ENCODE measurements around the gene TPST2.
A peak's percentile ranks its signal among the peaks of the same experiment; 100 is the strongest.

The TPST2 gene

DNA sequence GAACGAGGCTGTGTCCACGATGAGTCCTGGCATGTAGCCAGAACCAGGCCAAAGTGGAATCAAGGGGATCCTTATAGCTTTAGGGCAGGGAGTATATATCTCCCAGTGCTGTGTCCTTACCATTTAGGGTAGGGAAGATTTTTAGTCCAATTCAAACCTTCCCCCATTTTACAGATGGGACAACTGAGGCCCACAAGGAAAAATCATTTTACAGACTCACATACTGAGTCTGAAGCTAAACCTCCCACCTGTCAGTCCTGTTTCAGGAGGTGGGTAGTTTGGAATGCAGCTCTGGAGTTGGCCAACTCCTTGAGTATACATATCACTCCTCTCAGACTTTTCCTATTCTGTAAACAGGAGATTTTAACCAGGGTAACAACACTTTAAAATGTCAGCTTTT is 44.5 kb downstream of the TPST2 start:
- no peaks in the 10 kb centered on the region for H3K27me3 ChIP-seq (ENCODE audit: insufficient read depth, low read length, poor library complexity)
- no peak overlapping the region for H3K4me3 ChIP-seq (ENCODE audit: low read depth in 1 of 2, low read length in 2 of 2)
- peaks cover 8% of the 10 kb centered on the region; the same call in 1 of the 2 replicates for H4K20me1 ChIP-seq (ENCODE audit: insufficient read depth, low read length)
- DNase-seq = no peak
- H3K4me1 ChIP-seq (ENCODE audit: insufficient read depth, low read length) = no peaks in the 10 kb centered on the region
- no peak overlapping the region for H2AFZ ChIP-seq (ENCODE audit: low read depth, low read length)
- ATAC-seq (ENCODE audit: insufficient read depth, low read depth) = no peak
- no peak overlapping the region for H3K27ac ChIP-seq (ENCODE audit: low read length)
- H3K9ac ChIP-seq (ENCODE audit: low read depth, low read length) = no peak overlapping the region
- peaks cover 8% of the 10 kb centered on the region for H3K36me3 ChIP-seq (ENCODE audit: insufficient read depth, low read length)
- H3K9me3 ChIP-seq (ENCODE audit: insufficient read depth, low read length, severe bottlenecking) = no peaks in the 10 kb centered on the region
- TF ChIP-seq, protein P1, sequence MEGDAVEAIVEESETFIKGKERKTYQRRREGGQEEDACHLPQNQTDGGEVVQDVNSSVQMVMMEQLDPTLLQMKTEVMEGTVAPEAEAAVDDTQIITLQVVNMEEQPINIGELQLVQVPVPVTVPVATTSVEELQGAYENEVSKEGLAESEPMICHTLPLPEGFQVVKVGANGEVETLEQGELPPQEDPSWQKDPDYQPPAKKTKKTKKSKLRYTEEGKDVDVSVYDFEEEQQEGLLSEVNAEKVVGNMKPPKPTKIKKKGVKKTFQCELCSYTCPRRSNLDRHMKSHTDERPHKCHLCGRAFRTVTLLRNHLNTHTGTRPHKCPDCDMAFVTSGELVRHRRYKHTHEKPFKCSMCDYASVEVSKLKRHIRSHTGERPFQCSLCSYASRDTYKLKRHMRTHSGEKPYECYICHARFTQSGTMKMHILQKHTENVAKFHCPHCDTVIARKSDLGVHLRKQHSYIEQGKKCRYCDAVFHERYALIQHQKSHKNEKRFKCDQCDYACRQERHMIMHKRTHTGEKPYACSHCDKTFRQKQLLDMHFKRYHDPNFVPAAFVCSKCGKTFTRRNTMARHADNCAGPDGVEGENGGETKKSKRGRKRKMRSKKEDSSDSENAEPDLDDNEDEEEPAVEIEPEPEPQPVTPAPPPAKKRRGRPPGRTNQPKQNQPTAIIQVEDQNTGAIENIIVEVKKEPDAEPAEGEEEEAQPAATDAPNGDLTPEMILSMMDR (IDR thresholded peaks at IDR 0.05; ENCODE audit: borderline replicate concordance, extremely low read depth, low read length, poor library complexity, severe bottlenecking) = no peak
- TF ChIP-seq EZH2 (IDR thresholded peaks at IDR 0.05; ENCODE audit: borderline replicate concordance, low read depth, low read length, severe bottlenecking) = no peak
- no peaks in the 10 kb centered on the region for H3K79me2 ChIP-seq (ENCODE audit: insufficient read depth, low read length)
- no peak overlapping the region for H3K4me2 ChIP-seq (ENCODE audit: insufficient read depth, low read length)

DNA sequence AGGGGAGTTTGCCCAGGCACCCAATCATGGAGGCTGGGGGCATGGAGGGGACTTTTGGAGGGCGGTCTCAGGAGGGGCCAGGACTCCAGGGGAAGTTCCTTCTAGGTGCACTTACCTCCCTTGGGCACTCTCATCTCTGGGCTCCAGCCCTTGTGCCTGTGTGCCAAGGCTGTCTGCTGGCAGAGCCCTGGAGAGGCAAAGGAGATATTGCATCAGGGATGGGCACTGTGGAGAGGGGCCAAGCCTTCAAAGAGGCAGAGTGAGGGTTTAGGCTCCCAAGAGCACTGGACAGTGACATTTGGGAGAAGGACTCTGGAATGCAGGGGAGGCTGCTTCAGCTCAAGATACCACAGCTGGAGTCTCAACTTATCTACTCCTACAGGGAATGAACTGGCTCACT is 45.4 kb downstream of the TPST2 start:
- ATAC-seq (ENCODE audit: insufficient read depth, low read depth) = no peak
- DNase-seq = no peak
- Histone ChIP-seq H3K9me3 (ENCODE audit: insufficient read depth, low read length, severe bottlenecking) (no peaks in the 10 kb centered on the region), H4K20me1 (ENCODE audit: insufficient read depth, low read length) (peaks cover 7% of the 10 kb centered on the region; the same call in 1 of the 2 replicates), H3K9ac (ENCODE audit: low read depth, low read length) (no peak overlapping the region), H3K36me3 (ENCODE audit: insufficient read depth, low read length) (peaks cover 14% of the 10 kb centered on the region), H3K79me2 (ENCODE audit: insufficient read depth, low read length) (no peaks in the 10 kb centered on the region), H3K4me2 (ENCODE audit: insufficient read depth, low read length) (no peak overlapping the region), H3K4me3 (ENCODE audit: low read depth in 1 of 2, low read length in 2 of 2) (no peak overlapping the region), H2AFZ (ENCODE audit: low read depth, low read length) (no peak overlapping the region), H3K4me1 (ENCODE audit: insufficient read depth, low read length) (no peaks in the 10 kb centered on the region), H3K27me3 (ENCODE audit: insufficient read depth, low read length, poor library complexity) (no peaks in the 10 kb centered on the region), H3K27ac (ENCODE audit: low read length) (no peak overlapping the region)
- TF ChIP-seq, protein P1 (IDR thresholded peaks at IDR 0.05; ENCODE audit: borderline replicate concordance, extremely low read depth, low read length, poor library complexity, severe bottlenecking) = no peak
- no peak for TF ChIP-seq EZH2 (IDR thresholded peaks at IDR 0.05; ENCODE audit: borderline replicate concordance, low read depth, low read length, severe bottlenecking)

DNA sequence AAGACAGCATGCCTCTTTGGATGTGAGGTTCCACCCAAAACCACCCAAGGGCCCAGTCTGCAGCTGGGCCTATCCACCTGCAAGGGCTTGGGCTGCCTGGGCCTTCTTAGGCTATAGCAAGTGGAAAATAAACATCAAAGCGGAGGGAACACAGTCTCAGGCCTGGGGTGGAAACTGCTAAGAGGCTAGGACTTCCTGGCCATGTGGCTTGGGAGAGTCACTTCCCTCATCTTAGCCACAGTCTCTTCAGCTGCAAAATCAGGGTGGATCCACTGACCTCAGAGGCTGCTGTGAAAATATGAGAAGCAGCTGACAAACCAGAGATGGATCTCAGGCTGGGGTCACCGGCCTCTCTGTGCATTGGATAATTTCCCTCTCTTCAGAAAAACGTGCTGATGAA is 47.1 kb downstream of the TPST2 start:
- no peaks in the 10 kb centered on the region for H3K4me1 ChIP-seq (ENCODE audit: insufficient read depth, low read length)
- H3K4me2 ChIP-seq (ENCODE audit: insufficient read depth, low read length) = no peak overlapping the region
- H3K27me3 ChIP-seq (ENCODE audit: insufficient read depth, low read length, poor library complexity) = no peaks in the 10 kb centered on the region
- TF ChIP-seq, protein P1 (IDR thresholded peaks at IDR 0.05; ENCODE audit: borderline replicate concordance, extremely low read depth, low read length, poor library complexity, severe bottlenecking) = no peak
- TF ChIP-seq EZH2 (IDR thresholded peaks at IDR 0.05; ENCODE audit: borderline replicate concordance, low read depth, low read length, severe bottlenecking) = no peak
- ATAC-seq (ENCODE audit: insufficient read depth, low read depth) = peak; percentile 61
- no peaks in the 10 kb centered on the region for H3K79me2 ChIP-seq (ENCODE audit: insufficient read depth, low read length)
- H3K36me3 ChIP-seq (ENCODE audit: insufficient read depth, low read length) = peaks cover 17% of the 10 kb centered on the region
- peak; percentile 15 for DNase-seq
- H3K27ac ChIP-seq (ENCODE audit: low read length) = 0 out of 2 replicates have a peak overlapping the region, but pooled peaks have one; percentile 25
- no peak overlapping the region for H3K4me3 ChIP-seq (ENCODE audit: low read depth in 1 of 2, low read length in 2 of 2)
- no peaks in the 10 kb centered on the region for H3K9me3 ChIP-seq (ENCODE audit: insufficient read depth, low read length, severe bottlenecking)
- peaks cover 7% of the 10 kb centered on the region; the same call in 1 of the 2 replicates for H4K20me1 ChIP-seq (ENCODE audit: insufficient read depth, low read length)
- H3K9ac ChIP-seq (ENCODE audit: low read depth, low read length) = no peak overlapping the region
- H2AFZ ChIP-seq (ENCODE audit: low read depth, low read length) = no peak overlapping the region
